Hippocampal formation (tissue), 2 donors: ENCODE measurements around the gene TTLL9.
A peak's percentile ranks its signal among the peaks of the same experiment; 100 is the strongest.

Source experiments
- DNase-seq, 2 donors: peaks; one replicate each; lab custom pipeline; 2025; lab: John Stamatoyannopoulos, UW

Gene TTLL9

DNA sequence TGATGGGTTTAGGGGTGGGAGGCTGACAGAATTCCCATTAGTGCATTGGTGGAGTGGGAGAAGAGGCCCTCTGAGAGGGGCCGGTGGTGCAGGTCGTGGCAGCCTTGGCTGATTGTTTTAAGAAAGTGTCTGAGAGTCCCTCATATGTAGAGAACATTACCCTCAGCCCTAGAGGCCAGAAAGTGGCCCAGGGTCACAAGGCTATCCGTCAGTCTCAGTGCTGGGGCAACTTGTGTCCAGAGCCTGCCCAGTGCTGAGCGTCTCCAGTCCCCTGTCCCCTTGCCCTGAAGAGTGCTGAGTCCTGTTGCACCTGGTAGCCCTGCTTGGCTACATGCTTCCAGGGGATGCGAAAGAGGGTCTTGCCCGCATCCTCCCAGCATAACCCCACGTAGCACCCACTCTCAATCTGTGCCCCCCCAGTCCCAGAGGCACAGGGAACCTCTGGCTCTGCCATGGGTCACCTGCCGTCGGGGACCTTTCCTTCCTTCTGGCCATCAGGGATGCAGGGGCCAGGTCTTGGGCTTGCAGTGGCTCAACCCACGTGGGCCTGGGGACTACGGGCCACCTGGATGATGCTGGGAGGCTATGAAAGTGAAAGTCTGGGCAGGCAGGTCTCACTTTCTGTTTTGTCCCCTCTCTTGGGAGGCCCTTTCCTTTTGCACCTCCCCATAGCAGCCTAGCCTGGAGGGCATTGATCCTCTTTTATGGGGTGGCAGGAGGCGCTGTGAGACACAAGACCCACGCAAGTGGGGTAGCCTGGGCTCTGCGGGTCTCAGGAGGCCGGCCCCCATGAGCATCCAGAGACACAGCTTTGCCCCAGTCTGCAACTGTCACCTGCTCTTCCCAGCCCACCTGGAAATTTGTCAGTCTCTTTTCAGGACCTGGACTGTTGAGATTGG lies 12.3 kb upstream of the TTLL9 start:
- DNase-seq: no peak

DNA sequence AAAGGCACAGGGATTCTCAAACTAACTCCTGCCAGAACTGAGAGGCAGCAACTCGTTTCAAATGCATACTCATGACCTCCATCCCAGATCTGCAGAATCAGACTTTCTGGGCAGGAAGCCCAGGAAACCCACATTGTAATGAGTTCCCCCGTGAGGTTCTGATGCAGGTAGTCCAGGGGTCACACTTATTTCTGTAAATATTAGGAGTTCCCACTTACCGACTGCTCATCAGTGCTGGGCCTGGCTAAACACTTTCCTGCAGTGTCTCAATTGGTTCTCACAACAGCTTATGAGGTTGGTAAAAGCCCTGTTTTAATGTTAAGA lies 11.7 kb upstream of the TTLL9 start:
- DNase-seq: no peak

DNA sequence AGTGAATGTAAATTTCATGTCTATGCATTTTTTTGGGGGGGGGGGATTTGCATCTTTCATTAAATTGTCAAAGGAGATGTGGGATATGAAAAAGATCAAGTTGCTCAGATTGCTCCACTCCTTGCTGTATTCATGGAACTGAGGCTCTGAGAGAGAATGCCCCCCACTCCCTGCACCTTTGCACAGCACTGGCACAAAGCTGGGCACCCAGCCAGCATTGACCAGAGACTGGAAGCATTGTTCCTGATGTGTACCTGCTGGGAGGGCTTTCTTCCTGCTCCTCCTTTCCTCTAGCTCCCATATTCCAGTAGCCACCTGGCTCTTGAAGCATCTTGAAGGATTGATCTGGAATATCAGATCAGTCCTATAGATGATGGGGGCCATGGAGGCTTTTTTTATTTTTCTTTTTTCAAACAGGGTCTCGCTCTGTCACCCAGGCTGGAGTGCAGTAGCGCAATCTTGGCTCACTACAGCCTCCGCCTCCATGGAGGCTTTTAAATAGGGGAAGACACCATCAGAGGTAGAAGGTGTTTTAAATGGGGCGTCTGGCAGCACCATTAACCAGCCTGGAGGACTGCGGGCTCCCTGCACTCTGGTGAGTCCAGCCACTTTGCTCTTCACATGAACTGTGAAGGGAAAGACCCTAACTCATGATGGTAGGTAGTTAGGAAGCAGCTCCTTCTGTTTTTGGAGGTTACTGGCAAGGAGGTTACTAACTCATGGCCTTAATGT lies 11.0 kb upstream of the TTLL9 start:
- DNase-seq: no peak

DNA sequence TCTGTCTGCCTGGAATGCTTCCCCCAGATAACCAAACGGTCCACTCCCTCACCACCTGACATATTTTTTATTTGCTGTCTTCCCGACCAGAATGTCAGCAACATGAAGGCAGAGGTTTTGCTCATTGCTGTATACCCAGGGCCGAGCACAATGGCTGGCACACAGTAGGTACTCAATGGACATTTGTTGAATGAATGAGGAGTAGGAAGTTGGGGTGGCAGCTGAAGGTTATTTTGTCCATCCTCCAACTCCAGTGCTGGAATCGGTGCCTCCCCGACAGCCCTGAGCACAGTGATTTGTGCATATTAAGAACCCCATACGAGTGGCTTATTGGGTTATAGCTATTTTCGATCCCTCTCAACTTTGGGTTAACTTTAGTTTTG lies 10.4 kb upstream of the TTLL9 start:
- no peak for DNase-seq

DNA sequence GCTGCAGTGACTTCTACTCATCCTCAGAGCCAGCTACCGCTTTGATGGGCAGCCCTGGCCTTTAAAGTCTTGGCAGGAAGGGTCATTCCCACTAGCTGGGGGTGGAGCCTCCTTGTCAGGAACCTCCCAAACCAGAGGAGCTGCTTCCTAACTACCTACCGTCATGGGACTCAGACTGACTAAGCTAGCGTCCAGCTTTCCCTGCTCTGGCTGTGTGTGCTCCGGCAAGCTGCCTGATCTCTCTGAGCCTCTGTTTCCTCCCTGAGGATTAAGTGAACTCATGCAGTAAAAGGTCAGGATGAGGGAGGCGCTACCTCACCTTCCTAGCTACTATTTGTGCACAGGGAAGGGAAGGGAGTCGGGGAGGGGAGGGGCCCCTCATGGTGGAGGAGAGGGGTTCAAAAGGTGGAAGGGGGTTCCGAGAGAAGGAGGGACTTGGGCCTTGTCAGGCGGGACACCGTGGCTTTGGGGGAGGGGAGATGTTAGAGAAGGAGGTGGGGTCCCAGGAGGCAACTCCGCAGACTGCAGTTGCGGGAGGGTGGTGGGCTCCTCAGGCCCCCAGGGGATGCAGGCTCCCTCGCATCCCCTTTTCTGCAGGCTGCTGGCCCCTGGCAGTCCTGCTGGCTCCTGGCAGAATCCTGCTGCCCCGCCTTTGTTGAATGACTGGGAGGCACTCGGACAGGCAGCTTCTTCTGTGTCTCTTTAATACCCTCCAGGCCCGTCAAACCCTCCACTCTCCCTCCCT lies 9.9 kb upstream of the TTLL9 start:
- DNase-seq: no peak

DNA sequence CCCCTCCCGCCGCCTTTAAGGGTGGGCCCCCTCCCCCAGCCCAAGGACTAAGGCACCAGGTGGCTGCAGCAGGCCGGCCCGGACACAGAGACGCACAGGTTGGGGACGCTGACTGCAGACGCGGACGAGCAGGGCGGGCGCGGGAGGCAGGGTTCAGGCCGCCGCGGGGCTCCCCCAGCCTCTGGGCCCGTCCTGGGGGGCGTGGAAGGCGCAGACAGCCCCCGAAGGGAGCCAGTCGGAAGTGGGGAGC lies 9.4 kb upstream of the TTLL9 start:
- DNase-seq: no peak

DNA sequence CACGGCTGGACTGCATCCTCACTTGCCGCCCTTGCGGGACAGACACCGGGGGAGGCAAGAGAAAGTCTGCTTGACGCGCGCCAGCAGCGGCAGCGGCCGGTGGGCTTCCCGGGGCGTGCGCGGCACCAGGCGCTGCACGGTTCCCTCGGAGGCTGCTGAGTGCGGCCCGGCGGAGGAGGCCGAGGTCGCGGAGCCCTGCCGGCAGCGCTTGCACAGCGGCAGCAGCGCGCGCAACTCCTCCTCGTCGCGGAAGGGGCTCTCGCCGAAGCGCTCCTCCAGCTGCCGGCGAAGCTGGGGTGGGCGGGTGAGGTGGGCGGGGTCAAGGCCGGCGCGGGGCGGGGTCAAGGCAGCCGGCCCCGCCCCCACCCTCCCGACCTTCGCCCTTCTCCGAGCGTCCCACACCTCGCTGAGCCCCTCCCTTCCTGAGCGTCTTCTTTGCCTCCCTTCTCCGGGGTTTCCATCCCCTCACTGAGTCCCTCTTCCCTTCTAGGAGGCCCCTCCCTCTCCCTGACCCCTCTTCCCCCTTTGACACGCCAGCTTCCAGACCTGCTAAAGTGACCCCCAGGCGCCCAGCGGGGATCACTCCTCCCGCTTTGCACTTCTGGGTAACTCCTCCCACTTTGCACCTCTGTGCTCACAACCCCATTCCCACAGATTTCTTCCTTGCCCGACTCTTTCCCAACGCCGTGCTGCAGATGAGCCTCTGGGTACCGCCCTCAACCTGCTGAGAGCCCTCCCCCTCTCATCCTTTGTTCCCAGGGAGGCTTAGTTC lies 8.9 kb upstream of the TTLL9 start:
- peak in 1 of 2 donors; percentile 20 for DNase-seq

DNA sequence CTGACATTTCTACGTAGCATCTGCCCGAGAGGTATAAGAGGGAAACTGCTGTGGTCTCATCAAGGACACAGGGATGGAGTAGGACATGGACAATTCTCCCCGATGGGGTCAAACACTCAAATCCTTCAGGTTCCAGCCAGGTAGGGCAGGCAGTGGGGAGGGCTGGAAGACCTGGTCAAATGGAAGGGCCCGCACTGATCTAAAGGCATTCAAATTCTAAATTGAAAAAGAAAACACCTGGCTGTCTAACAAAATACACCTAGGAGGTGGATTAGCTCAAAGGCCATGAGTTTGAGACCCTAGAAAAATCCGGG lies 8.3 kb upstream of the TTLL9 start:
- no peak for DNase-seq

DNA sequence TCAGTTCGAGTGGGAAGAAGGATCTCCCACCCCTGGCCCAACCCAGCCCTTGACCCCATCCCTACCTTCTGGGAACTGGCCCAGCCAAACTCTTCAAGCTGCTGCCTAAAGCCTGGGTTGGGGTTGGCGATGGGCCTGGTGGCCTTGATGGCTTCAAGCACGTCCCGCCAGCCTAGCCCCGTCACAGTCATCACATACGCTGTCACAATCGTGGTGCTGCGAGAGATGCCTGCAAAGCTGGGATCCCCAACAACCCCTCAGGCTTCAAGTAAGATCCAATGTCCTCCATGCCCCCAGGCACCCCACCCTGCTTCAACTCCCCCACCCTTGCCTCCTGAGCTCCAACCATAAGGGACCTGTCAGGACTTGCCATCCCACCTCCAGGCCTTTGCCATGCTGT lies 7.9 kb upstream of the TTLL9 start:
- no peak for DNase-seq

DNA sequence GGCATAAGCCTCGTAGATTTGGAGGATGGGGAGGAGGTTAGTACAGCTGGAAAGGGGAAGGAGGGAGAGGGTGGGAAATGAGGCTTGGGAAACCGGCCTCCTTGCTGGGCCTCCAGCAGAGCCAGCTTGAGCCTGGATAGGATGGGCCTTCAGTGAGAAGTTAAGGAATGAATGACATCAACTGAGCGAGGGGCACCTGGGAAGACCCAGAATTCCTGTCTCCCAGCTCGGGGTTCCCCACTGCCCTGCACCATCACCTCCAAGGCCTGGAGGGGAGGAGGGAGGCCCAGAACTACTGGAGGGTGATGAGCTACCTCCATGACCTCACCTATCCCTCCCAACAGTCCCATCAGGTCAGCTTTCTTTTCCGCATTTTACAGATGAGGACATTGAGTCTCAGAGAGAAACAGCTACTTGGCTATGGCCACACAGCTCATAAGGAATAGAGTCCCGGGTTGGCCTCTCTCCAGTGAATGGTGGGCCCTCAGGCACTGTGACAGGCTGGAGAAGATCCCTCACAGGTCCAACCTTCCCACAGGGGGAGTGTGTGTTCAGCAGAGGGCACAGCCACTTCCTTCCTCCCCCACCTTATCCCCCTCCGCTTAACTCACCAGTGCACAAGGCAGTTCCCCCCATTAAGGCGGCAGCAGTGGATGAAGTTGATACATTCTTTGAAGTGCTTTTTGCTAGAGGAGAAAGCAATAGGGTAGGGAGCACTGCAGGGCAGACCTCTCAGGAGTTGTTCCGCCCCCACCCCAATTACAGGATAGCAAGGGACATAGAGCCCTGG lies 6.9 kb upstream of the TTLL9 start:
- no peak for DNase-seq

DNA sequence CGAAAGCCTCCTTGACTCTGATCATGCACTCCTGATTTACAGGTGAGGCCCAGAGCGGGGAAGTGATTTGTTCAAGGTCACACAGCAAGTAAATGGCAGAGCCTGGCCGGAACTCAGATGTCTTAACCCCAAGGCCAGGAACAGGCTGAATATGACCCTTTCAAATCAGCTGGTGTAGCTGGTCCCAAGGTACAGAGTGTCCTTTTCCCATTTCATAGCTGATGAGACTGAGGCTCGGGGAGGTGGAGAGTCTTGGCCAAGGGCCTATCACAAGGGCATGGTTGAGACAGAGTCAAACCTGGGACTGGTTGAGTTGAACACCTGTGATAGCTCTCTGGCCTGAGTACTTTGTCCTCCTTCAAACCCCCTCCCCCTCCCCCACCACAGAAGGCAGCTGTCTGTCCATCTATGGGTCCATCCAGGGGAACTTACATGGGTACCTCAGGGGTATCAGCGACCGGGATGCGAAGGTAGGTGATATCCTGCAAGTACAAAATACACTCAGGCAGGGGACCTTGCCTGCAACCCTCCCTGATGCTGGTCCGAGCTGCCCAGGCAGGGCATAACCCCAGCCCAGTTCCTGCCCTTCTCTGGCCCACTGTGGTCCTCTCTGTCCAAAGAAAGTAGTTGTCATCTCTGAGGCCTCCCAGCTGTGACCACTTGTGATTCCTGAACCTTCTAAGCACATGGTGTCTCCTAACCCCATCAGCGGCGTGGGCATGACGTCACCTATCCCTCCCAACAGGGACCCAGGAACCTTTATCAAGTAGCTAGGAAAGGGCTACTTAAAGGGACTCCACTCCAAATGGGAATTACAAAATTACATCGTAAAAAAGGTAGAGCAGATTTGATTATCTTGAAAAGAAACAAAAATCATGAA lies 5.7 kb upstream of the TTLL9 start:
- DNase-seq: no peak

DNA sequence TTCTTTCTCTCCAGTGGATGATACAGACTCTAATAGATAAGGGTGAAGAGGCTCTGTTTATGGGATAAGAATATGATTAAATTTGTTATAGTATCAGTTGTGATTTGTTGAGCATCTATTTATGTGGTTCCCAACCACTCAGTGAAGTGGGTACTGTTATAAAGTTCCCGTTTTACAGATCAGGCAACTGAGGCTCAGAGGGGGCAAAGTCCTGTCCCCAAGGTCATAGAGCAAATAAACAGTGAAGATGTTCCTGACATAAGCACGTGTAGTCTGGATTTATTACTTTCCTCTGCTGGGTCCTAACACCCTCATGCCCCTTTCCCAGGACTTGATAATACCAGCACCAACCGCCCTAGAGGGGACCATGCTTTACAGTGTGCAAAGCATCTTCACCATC lies 4.2 kb upstream of the TTLL9 start:
- no peak for DNase-seq

DNA sequence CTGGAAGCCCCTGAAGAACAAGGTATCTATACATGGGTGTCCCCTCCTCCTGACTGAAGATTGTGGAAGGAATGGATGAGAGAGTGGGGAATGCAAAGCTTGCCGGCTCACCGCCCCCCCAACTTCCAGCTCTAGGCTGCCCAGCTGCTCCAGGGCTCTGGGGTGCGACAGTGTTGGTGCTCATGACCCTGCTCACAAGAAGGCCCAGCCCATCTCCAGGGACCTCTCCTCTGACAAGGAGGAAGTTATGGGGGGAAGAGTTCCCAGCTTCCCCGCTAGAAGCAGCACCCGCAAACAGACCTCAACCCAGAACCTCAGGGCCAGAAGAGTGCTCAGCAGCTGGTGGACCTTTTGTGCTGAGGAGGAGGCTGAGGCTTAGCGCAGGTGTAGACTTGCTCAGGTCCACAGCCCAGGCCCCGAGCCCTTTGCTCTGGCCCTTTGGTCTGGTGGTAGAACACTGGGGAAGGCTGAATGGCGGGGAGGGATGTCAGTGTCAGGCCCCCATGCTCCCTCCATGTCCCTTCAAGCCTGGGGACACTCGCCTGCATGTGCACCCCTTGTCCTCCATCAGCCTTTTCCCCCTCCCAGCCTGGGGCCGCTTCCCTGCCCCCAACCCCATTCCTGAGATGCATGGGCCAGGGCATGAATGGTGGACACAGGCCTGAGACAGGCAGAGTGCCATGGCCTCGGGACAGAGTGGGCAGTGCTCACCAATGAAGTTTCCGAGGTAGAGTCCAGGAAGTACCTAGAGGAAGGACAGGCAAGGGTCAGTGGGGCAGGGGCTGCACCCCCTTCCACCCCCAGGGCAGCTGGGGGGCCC lies 1.4 kb upstream of the TTLL9 start:
- no peak for DNase-seq

DNA sequence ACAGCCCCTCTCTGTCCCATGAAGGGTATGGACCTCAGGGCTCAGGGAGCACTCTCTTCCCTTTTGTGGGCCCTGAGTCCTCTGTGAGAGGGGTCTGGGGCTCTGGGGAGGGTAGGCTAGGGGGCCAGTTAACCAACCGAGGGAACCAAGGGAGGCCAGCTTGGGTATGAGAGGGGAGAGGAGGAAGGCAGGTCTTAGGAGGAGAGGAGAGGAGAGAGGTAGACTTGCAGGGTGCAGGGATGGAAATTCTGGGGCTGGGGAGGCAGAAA lies 827 bp upstream of the TTLL9 start:
- DNase-seq: no peak

DNA sequence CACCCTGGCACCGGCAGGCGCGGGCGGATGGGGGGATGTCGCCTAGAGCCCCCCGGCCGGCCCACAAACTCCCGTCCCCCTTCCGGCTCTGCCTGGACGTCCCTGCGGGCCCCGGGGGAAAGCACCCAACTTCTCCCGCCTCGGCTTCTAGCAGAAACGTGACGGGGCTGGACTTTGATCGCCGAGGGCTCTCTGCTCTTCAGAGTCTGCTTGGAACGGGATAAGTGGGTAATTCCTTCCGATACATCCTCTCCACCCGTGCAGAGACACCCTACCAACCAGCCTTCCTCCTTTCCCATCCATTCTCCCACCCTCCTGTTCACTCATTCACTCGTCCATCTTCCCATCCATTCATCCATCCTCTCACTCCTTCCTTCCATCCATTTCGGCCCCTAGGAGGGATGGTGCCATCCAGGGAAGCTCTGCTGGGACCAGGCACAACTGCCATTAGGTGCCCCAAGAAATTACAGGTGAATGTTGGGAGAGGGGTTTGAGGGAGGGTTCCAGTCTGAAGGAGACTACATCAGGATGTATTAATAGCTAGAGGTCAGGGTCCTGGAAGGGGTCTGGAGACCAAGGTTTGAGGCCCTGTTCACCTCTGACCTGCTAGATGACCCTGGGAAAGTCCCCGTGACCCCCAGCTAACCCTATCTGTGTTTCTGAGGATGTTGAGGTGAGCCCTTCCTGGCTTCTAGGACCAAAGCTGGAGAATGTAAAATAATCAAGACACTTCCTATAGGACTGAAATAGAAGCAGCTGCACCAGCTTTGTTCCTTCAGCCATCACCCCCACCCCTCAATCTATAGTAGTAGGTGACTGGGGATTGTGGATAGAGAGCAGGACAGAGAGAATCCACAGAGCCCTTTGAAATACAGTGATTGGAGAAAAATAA lies 538 bp downstream of the TTLL9 start:
- DNase-seq: no peak

DNA sequence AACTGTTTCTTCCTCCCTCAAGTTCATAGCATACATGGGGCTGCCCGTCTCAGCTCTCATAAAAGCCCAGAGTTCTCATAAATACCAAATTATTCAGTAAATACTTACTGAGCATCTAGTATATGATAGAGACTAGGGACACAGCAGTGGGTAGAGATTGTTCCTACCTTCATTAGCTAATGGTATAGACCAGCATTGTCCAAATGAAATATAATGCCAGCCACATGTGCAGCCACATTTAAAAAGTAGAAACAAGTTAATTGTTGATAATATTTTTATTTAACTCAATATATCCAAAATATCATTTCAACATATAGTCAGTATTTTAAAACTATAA lies 1.2 kb downstream of the TTLL9 start:
- DNase-seq: no peak

DNA sequence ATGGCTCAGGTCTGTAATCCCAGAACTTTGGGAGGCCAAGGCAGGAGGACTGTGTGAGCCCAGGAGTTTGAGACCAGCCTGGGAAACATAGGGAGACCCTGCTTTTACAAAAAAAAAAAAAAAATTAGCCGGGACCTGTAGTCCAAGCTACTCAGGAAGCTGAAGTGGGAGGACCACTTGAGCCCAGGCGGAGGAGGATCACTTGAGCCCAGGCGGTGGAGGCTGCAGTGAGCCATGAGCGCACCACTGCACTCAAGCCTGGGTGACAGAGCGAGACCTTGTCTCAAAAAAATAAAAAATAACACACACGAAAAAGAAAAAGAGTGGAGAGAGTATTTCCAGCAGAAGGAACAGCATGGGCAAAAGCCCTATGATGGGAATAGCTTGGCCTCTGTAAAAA lies 2.0 kb downstream of the TTLL9 start:
- no peak for DNase-seq

DNA sequence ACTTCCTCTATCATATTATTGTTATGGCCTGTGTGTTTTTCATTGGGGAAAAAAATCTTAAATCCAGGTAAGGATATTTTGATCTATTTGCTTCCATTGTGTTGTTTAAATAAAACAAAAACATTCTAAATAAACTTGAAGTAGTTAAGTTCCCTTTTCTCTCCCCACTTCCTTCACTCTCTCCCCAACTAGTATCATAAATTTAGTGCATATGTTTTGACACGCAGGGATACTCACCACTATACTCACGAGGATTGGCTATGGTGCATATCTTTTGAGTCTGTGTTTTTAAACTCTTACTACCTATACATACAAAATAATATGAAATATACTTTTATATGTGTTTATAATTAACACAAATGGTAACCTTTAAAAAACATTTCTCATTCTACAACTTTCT lies 5.2 kb downstream of the TTLL9 start:
- no peak for DNase-seq

DNA sequence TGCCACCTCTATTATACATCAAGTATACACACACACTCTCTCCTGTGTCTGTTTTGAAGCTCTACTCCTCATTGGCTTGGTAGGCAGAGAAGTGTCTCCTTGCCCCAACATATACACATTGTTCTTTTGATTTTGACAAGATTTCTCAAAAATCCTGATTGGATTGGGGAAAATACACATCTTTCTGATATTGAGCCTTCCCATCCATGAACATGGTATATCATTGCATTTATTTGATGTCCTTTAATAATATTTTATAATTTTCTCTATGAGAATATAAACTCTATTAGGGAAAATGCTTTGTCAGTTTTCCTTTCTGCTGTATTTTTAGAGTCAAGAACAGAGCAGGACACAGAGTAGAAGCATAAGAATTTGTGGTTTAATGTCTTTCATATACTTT lies 7.2 kb downstream of the TTLL9 start:
- no peak for DNase-seq
